ENCODE results near the gene RTL9. TPM values are rescaled to one million over a fixed set of nuclear protein-coding genes. Genes with fewer than 3 reads are reported as not detected.

RTL9 gene
- total RNA-seq, 6 experiments from 2014 or later, result 0.09 to 0.29 (median 0.14) TPM; not detected in 2

DNA sequence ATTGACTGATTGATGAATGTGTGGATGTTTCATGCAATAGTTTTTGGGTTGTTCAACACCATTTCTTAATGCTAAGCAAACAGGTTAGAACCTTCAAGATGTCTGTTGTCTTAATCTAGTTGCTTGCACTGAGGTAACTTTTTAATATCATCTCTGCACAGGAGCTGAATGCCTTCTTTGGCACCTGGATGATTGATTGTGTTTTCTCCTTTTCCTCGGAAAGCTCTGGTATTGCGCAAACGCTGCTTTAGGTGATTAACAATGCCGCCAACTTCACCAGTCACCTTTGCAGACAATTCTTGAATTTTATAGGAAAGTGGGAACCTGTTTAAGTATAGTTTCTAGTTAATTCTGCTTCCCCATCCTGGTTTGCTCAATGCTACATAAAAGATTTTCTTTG is 48.2 kb downstream of the RTL9 start:
- no peak for DNase-seq
- Histone ChIP-seq H3K36me3 (no peaks in the 10 kb centered on the region), H3K9me3 (no peaks in the 10 kb centered on the region), H3K4me1 (no peaks in the 10 kb centered on the region), H3K27ac (no peak overlapping the region), H3K27me3 (peaks cover 0 to 5% of the 10 kb centered on the region in 2 donors), H3K4me3 (no peak overlapping the region)
- 77% methylated on average over 3 of the region's 4 CpGs for WGBS (ENCODE audit: insufficient coverage, low coverage, low lambda C conversion rate, missing lambda C conversion rate)
- ATAC-seq, result no peak
- intact Hi-C loops (cut with DNase I), result no loop called here
- no peak for TF ChIP-seq POLR2A (IDR thresholded peaks at IDR 0.05)
- TF ChIP-seq CTCF (IDR thresholded peaks at IDR 0.05), result no peak

DNA sequence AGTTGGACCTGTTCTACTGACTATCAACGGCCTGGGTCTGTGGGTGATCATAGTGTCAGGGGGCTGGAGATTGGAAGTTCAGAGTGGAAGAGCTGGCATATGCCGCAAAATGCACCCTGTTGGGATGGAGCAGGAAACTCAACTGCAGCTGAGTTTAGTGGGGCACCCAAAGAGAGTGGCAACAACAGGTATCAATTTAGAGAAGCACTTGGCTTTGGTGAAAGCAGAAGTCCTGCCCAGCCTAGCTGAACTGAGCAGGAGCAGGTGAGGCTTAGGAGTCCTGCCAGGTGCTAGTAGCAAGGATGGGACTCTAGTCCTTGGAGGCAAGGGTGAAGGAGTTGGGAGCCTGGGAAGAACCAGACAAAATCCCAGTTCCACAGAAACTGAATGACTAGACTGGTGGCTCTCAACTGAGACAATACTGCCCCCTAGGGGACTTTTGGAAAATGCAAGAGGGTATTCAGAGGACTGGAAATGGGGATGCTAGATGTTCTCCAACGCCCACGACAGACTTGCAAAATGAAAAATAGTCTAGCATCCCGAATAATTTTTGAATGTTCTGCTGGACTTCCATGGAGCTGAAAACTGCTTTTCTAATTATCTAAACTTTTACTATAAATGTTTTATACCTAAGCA is 49.4 kb downstream of the RTL9 start:
- DNase-seq, result peak in 1 of 3 donors; percentile 49
- no peak for TF ChIP-seq POLR2A (IDR thresholded peaks at IDR 0.05)
- peak; percentile 65 to 82 (median 78) for TF ChIP-seq CTCF (IDR thresholded peaks at IDR 0.05)
- 25% methylated on average over 5 of the region's 5 CpGs for WGBS (ENCODE audit: insufficient coverage, low coverage, low lambda C conversion rate, missing lambda C conversion rate)
- intact Hi-C loops (cut with DNase I), result no loop called here
- Histone ChIP-seq H3K27ac (no peak overlapping the region), H3K9me3 (no peaks in the 10 kb centered on the region), H3K27me3 (peaks cover 0 to 5% of the 10 kb centered on the region in 2 donors), H3K4me3 (no peak overlapping the region), H3K36me3 (no peaks in the 10 kb centered on the region), H3K4me1 (no peaks in the 10 kb centered on the region)
- peak; percentile 80 to 85 (median 82) for ATAC-seq

Small RNAs within 50 kb of the gene (small RNA-seq; reads per million reads assigned to genes)
- 0 reads per million in 2 experiments for gene GNG5P2

Other genes starting within 250 kb of the RTL9 start
- gene AMMECR1, start 40.8 kb upstream of the RTL9 start, total RNA-seq, result 1 to 10 TPM; 3.1 to 3.9 (median 3.4) TPM